Psoas muscle (tissue), 8 donors: ENCODE results near the gene NCCRP1. TPM values are rescaled to one million over a fixed set of nuclear protein-coding genes. Genes with fewer than 3 reads are reported as not detected.

ENCODE experiments used
- ATAC-seq, 4 donors: fragments of 200-7000 bp; cut with Tn5 transposase; one replicate each; pipeline ENCODE4 v1.9.1; 2020; ENCODE audit warnings: moderate library complexity in 3 of 4, mild to moderate bottlenecking in 2 of 4
- DNase-seq, 2 donors: peaks; one replicate each; pipeline ENCODE4 v3.0.0-alpha.2; 2020
- H3K27ac ChIP-seq: fragments of 200-600 bp; one replicate; pipeline ENCODE4 v1.8.0; 2022
- H3K27me3 ChIP-seq, 3 donors: fragments of 200-600 bp in 1 of 3; one replicate each; pipeline versions ENCODE4 v1.6.1 to v1.8.0; 2013 to 2022; ENCODE audit warnings: low read length in 2 of 3, mild to moderate bottlenecking in 2 of 3, moderate library complexity in 1 of 3; ENCODE audit not compliant: insufficient read depth in 3 of 3
- H3K36me3 ChIP-seq, 2 donors: fragments of 200-600 bp in 1 of 2; one replicate each; pipeline versions ENCODE4 v1.6.1 to v1.8.0; 2013 to 2022; ENCODE audit warnings: low read depth in 1 of 2, mild to moderate bottlenecking in 1 of 2, moderate library complexity in 1 of 2; ENCODE audit not compliant: insufficient read depth in 1 of 2
- H3K4me1 ChIP-seq: fragments of 200-600 bp; one replicate; pipeline ENCODE4 v1.8.0; 2022
- H3K4me3 ChIP-seq: fragments of 200-600 bp; one replicate; pipeline ENCODE4 v1.8.0; 2022; ENCODE audit warnings: mild to moderate bottlenecking
- H3K9me3 ChIP-seq: fragments of 200-600 bp; one replicate; pipeline ENCODE4 v1.8.0; 2022
- WGBS, 3 donors: extraction: QIAGEN DNeasy Blood & Tissue Kit; methylation state at CpG; one replicate each; pipeline versions ENCODE4 v1.1.6 to v1.1.7; 2013; 5-methylcytosine and 5-hydroxymethylcytosine counted together
- intact Hi-C, 2 donors: fragments of 100-400 bp; cut with DNase I; formaldehyde crosslinking; loops; one replicate each; pipeline versions ENCODE4 v1.11.0 to v1.14.2; 2022
- polyA plus RNA-seq, 3 donors: library from polyadenylated mRNA; stranded (reverse); fragments of 200-250 nt; gene quantifications; one replicate each; pipeline ENCODE4 v1.2.3, GENCODE V29; 2013
- total RNA-seq, 4 donors: library from RNA; stranded (reverse); fragmentation: NEBNext Ultra II Directional in 2 of 4; extraction: Animal tissue kit (Norgen Biotek cat#: 25700) in 2 of 4; gene quantifications; one replicate each; pipeline versions ENCODE4 v1.2.1 to v1.2.4, GENCODE V29; 2021 to 2023
- TF ChIP-seq, protein P1 (sequence below): fragments of 200-600 bp; IDR thresholded peaks from one replicate; pipeline ENCODE4 v1.8.0; 2022; ENCODE audit warnings: antibody characterized with exemption
- donor health status: healthy with polysubstance abuse.
- donor health status: DM: no; HTN: no; CAD: no; lungs with moderate emphysema.
- donor health status: Bipolar disorder and iron deficiency.
- donor health status: healthy.
- donor health status: DM: yes; HTN: yes; CAD: no.
- donor health status: DM: no; HTN: no; CAD: no.
- donor health status: DM: no; HTN: no; CAD: no.
- donor health status: DM: yes; HTN: yes; CAD: no.

The NCCRP1 gene
- total and polyA plus RNA-seq, 7 donors, result 0.13 TPM; not detected in 5

DNA sequence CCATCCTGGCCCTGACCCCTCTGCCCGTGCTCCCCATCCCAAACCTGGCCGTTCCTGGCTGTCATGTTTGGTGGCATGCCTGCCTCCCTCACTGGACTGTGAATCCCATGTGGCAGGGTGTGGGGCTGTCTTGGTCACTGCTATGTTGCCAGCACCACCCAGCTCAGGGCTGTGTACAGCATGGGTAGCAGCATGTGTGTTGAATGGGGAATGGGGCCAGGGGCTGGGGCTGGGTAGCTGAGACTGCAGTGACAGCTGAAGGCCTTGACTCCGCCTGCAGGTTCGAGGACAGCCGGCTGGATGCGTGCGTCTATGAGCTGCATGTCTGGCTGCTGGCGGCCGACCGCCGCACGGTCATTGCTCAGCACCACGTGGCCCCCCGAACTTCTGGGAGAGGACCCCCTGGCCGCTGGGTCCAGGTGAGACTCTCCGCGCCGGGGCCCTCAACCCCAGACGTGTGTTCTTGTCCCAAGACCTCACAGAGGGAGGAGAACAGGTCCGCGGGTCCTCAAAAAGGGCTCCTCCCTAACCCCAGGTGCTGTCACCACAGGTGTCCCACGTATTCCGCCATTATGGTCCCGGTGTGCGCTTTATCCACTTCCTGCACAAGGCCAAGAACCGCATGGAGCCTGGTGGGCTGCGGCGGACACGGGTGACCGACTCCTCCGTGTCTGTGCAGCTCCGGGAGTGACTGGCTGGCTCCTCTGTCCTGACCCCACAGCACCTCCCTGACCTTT lies 3.5 kb downstream of the NCCRP1 start:
- no peak overlapping the region for H3K4me3 ChIP-seq
- ATAC-seq (no peak), DNase-seq (no peak)
- intact Hi-C loops, result no loop called here
- 73 to 76% (median 75%) methylated on average over 25 to 32 of the region's 32 CpGs for WGBS, 3 donors
- no peaks in the 10 kb centered on the region for H3K4me1 ChIP-seq
- no peaks in the 10 kb centered on the region for H3K9me3 ChIP-seq
- no peak overlapping the region for H3K27ac ChIP-seq
- peaks cover 0 to 94% (median 43%) of the 10 kb centered on the region in 3 donors for H3K27me3 ChIP-seq
- H3K36me3 ChIP-seq, result no peaks in the 10 kb centered on the region
- TF ChIP-seq, protein P1, sequence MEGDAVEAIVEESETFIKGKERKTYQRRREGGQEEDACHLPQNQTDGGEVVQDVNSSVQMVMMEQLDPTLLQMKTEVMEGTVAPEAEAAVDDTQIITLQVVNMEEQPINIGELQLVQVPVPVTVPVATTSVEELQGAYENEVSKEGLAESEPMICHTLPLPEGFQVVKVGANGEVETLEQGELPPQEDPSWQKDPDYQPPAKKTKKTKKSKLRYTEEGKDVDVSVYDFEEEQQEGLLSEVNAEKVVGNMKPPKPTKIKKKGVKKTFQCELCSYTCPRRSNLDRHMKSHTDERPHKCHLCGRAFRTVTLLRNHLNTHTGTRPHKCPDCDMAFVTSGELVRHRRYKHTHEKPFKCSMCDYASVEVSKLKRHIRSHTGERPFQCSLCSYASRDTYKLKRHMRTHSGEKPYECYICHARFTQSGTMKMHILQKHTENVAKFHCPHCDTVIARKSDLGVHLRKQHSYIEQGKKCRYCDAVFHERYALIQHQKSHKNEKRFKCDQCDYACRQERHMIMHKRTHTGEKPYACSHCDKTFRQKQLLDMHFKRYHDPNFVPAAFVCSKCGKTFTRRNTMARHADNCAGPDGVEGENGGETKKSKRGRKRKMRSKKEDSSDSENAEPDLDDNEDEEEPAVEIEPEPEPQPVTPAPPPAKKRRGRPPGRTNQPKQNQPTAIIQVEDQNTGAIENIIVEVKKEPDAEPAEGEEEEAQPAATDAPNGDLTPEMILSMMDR, result no peak

DNA sequence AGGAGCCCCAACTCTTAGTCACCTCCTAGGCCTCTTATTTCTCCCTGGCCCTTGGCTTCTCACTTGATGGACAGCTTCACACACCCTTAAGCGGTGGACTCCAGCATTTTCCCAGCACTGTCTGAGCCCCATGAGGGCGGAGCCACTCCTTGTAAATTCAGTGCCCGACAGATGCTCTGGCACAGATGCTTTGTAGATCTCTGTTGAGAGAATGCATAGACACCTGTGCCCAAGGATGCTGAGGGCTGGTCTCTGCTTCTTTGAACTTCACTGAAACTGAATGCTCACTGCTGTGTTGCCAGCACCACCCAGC lies 4.0 kb downstream of the NCCRP1 start:
- intact Hi-C loops, result no loop called here
- DNase-seq, result no peak
- no peak overlapping the region for H3K4me3 ChIP-seq
- TF ChIP-seq, protein P1, result no peak
- H3K9me3 ChIP-seq, result no peaks in the 10 kb centered on the region
- H3K36me3 ChIP-seq, result no peaks in the 10 kb centered on the region
- ATAC-seq, result no peak
- no peak overlapping the region for H3K27ac ChIP-seq
- 59 to 65% (median 64%) methylated on average over 3 of the region's 3 CpGs for WGBS, 3 donors
- no peaks in the 10 kb centered on the region for H3K4me1 ChIP-seq
- H3K27me3 ChIP-seq, result peaks cover 0 to 96% (median 41%) of the 10 kb centered on the region in 3 donors

DNA sequence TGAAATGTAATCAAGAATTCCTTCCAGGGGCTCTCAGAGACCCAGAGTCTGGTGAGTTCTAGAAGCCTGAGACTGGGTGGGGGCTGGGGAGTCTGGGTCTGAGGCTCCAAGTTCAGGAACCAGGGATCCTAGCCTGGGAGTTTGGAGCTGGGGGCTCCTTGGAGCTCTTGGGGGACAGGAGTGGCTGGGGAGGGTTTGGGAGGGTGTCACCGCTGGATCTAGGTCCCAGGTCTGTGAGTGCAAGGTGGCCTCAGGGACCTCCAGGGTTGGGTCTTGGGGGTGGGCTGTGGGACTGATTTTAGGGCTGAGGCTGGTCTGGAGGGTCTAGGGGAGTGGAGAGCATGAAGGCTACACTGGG lies 6.2 kb downstream of the NCCRP1 start:
- H3K27ac ChIP-seq, result no peak overlapping the region
- no peaks in the 10 kb centered on the region for H3K9me3 ChIP-seq
- DNase-seq, result no peak
- intact Hi-C loops, result no loop called here
- no peak for ATAC-seq
- H3K4me1 ChIP-seq, result no peaks in the 10 kb centered on the region
- TF ChIP-seq, protein P1, result no peak
- H3K27me3 ChIP-seq, result peaks cover 0 to 84% (median 30%) of the 10 kb centered on the region in 3 donors
- no peaks in the 10 kb centered on the region for H3K36me3 ChIP-seq
- 86 to 100% (median 92%) methylated on average over 1 of the region's 1 CpG for WGBS, 3 donors
- no peak overlapping the region for H3K4me3 ChIP-seq

DNA sequence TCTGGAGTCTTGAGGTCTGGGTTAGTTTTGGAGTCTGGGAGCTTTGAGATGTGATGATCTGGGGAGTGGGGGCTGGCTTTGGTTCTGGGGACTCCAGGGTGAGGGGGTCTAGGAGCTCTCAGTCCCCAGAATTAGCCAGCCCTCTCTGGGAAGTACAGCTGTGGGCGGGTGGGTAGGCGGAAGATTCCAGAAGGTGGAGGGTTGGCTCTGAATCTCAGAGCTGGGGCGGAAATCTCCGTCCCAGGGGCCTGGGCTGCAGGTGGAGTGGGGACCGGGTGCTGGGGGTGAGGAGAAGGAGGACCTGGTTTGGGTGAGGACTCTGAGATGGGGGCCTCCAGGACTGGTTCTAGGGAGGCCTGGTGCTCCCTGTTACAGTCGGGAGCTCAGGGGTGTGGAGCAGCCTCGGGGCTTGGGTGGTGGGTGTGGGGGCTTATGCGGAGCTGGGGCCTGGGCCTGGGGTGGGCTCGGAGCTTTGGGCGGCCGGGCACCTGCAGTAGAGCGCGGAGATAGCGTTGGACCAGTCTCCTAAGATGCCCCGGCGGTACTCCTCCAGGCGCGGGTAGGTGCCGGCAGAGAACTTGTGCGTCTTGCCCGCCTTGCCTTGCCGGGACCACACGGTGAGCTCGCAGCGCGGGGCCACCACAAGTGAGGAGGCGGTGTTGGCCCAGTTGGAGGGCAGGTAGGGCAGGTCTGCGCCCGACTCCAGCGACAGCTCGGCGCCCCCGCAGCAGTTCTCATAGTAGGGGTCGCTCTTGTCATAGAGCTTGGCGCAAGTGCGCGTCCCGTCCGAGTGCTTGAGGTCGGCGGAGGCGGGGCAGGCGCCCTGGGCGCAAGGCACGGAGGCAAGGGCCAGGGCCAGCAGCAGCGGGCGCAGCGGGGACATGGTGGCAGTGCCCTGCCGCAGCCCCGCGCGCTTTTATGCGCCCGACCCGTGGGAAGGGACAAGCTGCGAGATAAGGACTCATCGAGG lies 6.9 kb downstream of the NCCRP1 start, which contains the start of gene SYCN:
Gene SYCN, minus strand, starts transcription at position 892 of the 970 bp plus-strand sequence. Its CDS starts 9 bp downstream, at position 883.
- Histone ChIP-seq H3K27me3 (peaks cover 0 to 83% (median 30%) of the 10 kb centered on the region in 3 donors), H3K36me3 (no peaks in the 10 kb centered on the region), H3K4me1 (no peaks in the 10 kb centered on the region), H3K4me3 (no peak within 1 kb of the TSS), H3K9me3 (no peaks in the 10 kb centered on the region), H3K27ac (no peak within 1 kb of the TSS)
- DNase-seq (no peak), ATAC-seq (no peak)
- 19 to 21% (median 19%) methylated on average over 48 to 57 of the region's 57 CpGs for WGBS, 3 donors
- intact Hi-C loops, result no loop called here
- TF ChIP-seq, protein P1, result no peak
